ENCODE measurements around the gene CHST4.
"Not testable (repeated sequence)": the region's sequence is repeated elsewhere in the genome, so short reads cannot be mapped to it uniquely, and the experiment has no call there.

CHST4 gene

DNA sequence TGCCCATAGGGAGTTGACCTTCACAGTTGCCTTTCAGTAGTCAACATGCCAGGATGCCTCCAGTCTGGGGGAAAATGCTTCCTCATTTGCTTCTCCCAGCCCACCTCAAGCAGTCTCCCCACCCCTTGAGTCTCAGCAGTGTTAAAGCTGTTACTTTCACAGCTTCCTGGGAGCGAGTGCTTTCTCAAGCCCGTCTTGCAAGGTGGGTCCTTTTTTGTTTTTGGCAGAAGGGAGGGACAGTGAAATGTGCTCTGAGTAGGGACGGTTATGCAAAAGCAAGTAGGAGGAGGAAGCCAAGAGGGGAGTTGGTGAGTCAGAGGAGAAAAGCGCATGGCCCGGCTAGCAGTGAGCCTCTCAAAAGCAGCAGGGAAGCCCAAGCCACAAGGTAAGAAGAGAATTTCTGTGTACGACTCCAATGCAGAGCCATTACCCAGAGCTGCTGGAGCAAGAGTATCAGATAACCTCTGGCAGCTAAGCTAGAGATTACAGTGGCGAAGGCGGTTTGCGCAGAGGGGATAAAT is at the start of gene CHST4:
CHST4 (plus strand) TSS at position 316 of the 521 bp plus-strand sequence. CDS start 10,252 bp downstream, outside the sequence.
- DNase-seq: no peak

DNA sequence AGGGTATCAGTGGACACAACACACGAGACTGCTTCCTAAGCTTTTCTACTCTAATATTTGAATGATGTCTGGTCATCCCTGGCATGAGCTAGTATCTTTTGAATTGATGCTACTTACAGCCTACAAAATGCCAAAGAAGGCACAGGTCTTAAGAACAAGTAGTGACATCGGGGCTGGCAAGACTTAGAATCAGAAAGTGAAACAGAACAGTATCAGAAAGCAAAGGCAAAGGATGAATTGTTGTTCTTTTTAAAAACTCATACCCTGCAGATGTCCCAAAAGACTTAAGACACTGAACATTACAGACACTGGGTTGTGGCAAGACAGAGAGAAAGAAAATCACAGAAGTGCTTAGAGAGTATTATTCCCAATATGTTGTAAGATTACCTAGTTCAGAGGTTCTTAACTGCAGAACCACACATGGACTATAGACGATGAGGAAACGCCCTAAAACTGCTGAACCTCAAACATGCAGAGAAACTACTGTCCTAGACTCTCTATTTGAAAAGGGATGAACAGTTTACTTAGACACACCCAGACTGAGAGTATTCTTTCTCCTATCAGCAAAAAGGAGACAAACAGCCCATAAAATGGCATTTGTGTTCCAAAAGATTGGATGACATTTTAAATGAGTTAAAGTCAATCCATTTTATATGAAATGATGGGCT is 49.6 kb upstream of the CHST4 start:
- no peak for DNase-seq

DNA sequence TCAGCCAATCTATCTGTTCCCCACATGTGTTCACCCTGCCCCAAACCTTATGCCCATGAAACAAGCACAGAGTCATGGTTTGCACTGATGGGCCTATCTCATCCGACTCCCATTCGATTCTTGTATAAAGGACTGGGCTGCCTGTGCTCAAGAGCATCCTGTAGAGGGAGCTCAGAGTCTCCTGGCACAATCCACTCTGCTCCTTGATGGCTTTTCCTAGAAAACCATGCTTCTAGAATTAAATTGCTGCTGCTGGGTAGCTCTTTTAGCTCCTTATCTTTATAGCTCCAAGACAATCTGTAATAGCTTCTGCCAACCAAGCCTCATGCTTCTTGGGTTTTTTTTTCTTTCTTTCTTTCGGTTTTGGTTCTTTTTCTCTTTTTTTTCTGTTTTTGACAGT is 46.8 kb upstream of the CHST4 start:
- DNase-seq: no peak

DNA sequence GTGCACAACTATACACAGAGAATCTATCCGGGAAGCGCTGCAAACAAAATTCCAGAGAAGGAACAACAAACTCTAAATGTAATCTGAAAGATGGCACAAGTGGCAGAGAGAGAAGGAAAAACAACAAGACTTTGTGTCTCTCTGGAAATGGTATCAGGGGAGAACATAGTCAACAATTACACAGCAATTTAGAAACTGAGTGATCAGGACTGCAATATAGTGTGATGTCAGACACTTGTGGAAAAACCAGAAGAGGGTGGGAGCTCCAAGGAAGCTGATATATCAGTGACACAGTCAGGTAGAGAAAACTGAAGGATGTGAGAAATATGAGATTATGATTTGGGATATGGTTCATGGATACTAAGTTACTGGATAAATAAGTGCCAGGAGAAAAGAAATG is 45.3 kb upstream of the CHST4 start:
- no peak for DNase-seq

DNA sequence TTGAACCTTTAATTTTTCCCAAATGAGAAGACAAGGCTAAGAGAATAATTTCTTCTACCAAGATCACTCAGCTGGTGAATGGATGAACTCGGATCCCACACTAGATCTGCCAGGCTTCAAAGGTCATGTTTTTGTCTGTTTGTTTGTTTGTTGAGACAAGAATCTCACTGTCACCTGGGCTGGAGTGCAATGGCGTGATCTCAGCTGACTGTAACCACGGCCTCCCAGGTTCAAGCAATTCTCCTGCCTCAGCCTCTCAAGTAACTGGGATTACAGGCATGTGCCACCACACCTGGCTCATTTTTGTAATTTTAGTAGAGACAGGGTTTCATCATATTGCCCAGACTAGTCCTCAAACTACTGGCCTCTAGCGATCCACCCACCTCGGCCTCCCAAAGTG is 43.7 kb upstream of the CHST4 start:
- DNase-seq: no peak

DNA sequence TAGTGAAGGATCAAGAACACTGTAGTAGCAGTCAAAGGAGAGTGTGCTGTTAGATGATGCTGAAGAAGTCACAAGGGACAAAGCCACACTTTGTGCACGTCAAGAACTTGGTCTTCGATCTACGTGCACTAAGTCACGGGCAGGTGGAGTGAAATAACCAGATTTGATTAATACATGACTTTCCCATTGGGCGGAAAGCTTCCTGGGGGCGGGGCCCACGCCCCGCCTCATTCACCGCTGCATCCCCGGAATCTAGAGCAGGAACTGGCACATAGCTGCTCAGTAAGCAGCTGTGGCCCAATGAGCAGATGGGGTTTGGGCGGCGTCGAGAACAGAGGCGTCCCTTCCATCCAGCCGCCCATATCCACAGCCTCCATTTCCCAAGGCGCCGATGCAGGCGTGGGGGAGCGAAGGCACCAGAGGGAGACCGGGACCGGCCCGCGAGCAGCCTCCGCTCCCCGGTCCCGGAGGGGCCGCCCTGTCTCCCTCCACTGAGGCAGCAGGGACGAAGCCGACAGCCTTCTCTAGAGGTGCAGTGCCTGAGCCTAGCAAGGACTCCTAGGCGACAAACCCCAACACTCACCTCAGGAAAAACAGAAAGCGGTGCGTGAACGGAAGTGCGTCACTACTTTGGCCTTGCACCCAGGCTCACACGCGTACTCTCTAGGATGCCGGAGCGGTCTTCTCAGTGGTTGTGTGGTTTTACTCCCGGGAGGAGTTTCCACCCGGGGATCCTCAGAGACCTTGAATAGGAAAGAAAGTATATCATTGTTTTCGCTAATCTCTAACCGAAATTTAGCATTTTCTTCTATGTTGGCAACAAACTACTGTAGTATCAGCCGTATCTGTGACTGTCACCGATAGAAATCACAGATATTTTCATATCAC is 42.0 kb upstream of the CHST4 start:
- peak; percentile 62 for DNase-seq

DNA sequence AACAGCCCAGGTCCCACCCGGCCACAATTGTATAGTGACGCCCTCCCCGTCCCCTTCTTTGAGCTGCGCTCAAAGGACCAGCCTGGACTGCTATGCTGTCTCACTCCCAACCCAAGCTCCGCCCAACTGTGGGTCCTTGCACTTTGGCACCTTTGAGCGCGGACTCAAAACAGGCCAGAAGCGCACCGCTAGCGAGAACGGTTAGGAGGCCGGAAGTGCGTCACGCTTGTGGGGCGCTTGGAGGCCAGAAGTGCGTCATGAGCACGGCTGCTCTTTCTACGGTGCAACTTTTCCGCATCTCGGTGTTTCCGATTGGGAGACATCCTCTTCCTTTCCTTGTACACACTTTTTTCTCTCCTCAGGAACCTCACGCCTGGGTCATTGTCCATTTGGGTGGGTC is 37.1 kb upstream of the CHST4 start, which contains the start of gene ZNF19:
ZNF19 (minus strand) TSS at position 203 of the 400 bp plus-strand sequence. CDS start 7,210 bp downstream, outside the sequence.
- no peak for DNase-seq

DNA sequence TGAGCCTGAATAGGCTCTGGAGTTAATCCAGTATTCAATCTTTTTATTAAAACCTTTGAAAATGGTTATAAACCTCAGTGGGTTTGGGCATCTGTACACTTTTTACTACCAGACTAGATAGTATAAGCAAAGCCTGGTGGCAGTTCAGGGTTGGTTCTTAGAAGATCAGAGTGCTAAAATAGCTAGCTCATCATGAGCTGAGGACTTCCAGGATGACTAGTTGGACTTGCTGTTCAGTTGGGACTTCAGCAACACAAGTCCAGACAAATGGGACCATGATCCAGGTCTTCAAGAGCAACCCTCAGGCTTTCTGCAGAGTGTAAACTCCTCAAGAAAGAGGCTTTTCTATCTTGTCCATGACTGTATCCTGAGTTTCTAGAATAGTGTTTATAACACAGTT is 35.9 kb upstream of the CHST4 start:
- no peak for DNase-seq

DNA sequence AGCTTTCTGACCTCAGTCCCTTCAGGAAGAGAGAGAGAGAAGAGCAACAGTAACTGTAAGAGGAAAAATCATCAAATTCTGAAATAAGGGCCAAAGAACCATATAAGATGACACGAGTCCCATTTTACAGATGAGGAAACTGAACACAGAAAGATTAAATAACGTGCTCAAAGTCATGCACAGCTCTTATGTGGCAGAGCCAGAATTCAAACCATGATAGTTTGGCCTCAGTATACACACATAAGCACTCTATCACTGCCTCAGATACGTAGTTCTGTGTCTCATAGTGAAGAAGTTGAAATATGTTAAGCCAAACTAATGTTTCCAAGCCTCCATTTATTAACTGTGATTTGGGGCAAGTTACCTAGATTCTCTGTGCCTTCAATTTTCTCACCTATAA is 35.2 kb upstream of the CHST4 start:
- DNase-seq: no peak

DNA sequence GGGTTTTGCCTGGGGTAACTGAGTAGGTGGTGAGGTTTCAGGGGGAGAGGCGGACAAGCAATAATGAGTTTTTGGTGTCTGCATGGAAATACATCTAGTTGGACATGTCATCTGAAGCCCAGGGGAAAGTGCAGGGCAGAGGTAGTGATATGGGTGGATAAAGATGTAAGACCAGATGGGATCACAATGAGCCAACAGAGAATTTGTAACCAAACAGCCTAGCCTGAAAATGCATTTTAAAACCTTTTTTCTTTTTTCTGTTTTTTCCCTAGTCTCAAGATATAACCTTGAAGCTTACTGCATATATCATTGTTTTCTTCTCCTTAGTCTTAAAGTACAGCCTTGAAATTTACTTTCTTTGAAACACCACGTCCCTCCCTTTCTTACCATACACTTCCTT is 33.4 kb upstream of the CHST4 start:
- DNase-seq: no peak

DNA sequence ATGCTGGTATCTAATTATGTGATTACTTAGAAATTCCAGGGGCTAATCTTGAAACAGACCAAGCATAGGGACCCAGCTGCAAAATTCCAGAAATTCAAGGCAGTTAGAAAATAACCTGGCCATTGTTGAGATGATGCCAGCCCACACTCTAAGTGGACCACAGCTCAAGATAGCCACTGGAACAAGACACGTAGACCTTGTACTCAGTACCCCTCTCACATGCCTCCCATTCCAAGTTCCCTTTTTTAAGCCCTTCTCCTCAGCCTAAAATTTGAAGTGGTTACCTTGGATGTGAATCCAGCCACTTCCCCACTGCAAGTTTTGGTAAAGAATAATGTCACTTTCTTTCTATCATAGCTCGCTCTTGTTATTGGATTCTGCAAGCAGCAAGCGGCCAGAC is 33.0 kb upstream of the CHST4 start:
- no peak for DNase-seq

DNA sequence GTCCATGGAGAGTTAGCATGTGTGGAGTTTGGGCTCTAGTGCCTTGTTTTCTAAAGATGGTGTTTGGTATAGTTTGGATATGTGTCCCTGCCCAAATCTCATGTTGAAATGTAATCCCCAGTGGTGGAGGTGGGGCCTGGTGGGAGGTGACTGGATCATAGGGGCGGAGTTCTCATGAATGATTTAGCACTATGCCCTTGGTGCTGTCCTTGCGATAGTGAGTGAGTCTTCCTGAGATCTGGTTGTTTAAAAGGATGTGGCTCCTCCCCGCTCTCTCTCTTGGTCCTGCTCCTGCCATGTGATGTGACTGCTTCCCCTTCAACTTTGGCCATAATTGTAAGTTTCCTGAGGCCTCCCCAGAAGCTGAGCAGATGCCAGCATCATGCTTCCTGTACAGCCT is 28.2 kb upstream of the CHST4 start:
- DNase-seq: no peak

DNA sequence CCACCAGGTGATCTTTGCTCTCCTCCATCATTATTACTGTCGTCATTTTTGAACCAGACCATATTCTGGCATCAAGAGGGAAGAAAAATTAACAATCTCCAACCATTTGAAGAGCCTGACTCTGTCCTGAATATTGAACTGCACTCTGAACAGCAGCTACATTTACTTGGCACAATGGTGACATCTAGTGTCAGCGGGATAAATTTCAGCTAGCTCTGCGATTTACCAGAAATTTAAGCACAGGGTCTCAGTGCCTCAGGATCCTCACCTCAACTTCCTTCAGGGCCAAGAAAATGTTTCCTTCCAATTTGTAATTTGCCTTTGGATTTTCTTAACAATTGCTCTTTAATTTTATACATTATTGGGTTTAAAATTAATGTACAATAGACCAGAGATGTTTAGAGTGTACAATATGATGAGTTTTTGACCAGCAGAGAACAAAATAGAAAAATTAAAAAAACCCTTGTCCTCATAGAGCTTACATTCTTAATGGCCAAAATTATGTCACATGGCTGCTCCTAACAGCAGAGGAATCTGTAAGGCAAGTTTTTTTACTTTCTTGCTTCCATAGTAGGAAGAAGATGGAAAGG is 26.4 kb upstream of the CHST4 start:
- DNase-seq: no peak

DNA sequence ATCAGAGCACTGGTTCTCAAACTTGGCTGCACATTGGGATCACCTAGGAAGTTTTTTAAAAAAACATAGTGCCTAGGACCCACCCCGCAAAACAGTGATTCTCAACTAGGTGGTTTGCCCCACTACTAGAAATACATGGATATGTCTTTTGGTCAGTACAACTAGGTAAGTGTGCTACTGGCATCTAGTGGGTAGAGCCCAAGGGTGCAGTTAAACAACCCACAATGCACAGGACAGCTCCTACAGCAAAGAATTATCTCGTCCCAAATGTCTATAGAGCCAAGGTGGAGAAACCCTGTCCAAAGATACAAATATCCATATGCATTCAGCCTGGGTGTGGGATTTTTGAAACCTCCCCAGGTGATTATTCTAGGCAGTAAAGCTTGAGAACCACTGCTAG is 25.3 kb upstream of the CHST4 start:
- no peak for DNase-seq

DNA sequence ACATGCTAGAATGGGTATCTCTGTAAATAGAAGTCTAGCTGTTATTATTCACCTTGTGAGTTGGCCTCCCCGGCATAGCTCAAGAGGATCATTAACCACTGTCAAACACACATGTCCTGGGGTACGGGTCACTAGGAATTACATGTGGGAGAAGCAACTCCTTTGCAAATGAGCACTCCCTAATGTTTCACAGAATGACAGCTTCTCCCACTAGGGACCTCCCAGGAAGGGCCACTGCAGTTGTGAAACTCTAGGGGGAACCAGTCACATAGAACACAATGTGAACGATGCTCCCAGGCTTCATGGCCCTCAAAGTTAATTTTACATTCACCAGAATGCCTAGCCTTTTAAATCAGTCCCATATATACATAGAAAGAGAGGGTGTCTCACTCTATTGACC is 24.7 kb upstream of the CHST4 start:
- no peak for DNase-seq

DNA sequence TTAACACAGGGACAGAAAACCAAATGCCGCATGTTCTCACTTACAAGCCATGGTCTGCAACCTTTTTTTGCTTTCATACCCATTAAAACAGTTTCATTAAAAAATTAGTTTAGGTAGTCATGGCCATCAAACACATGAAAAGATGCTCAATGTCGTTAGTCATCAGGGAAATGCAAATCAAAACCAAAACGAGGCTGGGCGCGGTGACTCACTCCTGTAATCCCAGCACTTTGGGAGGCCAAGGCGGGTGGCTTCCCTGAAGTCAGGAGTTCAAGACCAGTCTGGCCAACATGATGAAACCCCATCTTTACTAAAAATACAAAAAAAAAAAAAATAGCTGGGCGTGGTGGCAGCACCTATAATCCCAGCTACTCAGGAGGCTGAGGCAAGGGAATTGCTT is 22.2 kb upstream of the CHST4 start:
- DNase-seq: not testable (repeated sequence)

DNA sequence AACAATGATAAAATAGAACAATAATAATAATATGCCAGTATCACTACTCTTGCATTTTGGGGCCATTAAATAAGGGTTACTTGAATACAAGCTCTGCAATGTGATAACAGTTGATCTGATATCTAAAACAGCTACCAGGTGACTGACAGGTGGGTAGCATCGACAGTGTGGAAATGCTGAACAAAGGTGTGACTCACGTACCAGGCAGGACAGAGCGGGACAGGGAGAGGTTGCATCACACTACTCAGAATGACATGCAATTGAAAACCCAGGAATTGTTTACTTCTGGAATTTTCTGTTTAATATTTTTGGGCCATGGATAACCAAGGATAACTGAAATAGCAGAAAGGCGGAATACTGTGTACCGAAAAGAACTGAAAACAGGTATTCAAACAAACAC is 21.3 kb upstream of the CHST4 start:
- DNase-seq: no peak

DNA sequence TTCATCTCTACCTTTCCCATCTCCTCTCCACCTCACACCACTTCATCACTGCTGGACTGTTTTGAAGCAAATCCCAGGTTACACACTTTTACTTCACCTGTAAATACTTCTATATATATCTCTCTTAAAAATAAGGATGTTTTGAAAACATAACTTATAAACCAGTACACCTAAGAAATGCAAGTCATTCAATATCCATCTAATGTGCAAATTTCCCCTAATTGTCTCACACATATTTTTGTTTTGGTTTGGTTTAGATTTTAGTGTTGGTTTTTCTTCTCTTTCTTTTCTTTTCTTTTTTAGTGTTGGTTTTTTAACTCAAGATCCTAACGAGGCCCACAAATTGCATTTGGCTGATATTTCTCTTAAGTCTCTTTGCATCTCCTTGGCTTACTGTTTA is 19.2 kb upstream of the CHST4 start:
- no peak for DNase-seq

DNA sequence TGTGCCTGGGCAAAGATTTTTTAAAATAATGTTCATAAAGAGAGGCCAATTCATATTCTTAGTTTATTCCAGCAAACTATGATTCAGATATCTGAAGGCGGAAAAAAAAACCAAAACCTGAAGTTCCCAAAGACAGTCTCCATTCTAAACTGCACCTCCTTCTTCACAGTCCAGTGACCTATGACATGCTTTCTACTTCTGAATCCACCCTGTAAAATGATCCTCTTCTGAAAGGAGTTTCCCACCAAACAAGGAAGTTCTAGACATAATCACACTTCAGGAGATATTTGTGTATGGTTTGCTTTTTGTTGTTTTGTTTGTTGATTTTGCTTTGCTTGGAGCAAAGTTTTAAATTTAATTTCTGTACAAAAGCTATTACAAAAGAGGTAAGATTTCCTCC is 12.9 kb upstream of the CHST4 start:
- no peak for DNase-seq

DNA sequence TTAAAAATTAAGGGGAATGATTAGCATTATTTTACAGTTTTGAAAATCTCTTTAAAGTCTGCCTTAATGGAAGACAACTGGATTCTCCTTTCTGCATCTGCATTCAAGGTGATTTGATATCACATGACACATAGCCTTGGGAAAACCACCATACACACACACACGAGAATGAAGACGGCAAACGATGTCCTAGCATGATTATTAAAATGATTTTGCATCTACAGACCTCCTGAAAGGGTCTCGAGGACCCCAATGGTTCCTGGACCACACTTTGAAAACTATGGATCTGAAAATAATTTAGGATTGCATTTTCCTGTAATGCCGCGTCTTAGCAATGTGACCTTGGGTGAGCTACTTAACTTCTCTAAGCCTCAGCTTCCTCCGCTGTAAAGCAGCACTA is 11.8 kb upstream of the CHST4 start:
- DNase-seq: no peak

DNA sequence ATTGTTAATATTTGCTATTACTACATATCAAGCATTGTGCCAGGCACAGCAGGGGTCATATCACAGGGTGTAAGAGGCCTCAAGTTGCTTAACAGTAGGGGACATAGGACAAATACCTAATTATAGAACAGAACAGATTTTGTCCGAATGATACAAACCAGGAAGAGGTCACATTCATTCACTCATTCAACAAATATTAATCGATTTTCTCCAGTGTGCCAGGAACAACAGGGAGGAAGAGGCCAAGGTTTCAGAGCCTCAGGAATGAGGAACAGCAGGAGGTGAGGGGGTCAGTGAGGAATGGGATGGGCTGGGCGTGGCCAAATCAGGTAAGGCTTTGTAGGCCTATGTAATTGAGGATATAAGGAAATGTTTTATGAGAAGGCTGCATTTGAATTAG is 11.2 kb upstream of the CHST4 start:
- DNase-seq: no peak

DNA sequence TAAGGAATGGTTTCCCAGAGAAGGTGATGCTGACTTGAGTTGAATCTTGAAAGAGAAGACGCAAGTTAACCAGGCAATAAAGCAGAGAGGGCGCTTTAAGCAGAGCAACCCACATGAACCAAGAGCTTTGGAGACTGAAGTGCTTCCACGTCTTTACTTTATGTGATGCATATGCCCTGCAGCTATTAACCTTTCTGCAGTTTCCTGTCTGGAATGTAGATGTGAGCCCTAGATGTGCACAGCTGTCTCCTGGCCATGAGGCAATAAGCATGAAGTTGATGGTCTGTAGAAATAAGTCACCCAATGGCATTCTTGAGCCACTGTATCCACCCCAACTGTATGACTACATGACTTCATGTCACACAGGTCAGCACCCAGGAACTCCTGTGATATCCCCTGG is 5.7 kb upstream of the CHST4 start:
- no peak for DNase-seq
